SJCRH30 (cell line): Measurements from ENCODE around the gene PLEKHO2. TPM values are rescaled to one million over a fixed set of nuclear protein-coding genes. Genes with fewer than 3 reads are reported as not detected.

Experiments used
- total RNA-seq: library from RNA; depleted of rRNA; stranded (reverse); fragments of >200 nt; shearing (Covaris generic); gene quantifications from 2 replicates; pipeline ENCODE4 v1.2.3, GENCODE V29; 2014; rRNA removed

Gene PLEKHO2
- total RNA-seq, 1 experiment from 2014 or later = 26.7 TPM

Other genes with a start within 250 kb of the PLEKHO2 start
- gene RBPMS2, start 66.3 kb upstream of the PLEKHO2 start, total RNA-seq = 0.06 and 0.08 TPM in 2 replicates
- 21.6 and 22.3 TPM in 2 replicates for gene PIF1, start 16.3 kb upstream of the PLEKHO2 start, total RNA-seq
- 5.0 and 5.6 TPM in 2 replicates for gene ANKDD1A, start 70.0 kb downstream of the PLEKHO2 start, total RNA-seq
- gene SPG21, start 148.0 kb downstream of the PLEKHO2 start, total RNA-seq = 79.9 and 88.6 TPM in 2 replicates
- 16.6 and 21.9 TPM in 2 replicates for gene MTFMT, start 187.7 kb downstream of the PLEKHO2 start, total RNA-seq
- 0.36 TPM in 1 of 2 replicates, not detected in the other for gene SLC51B, start 203.5 kb downstream of the PLEKHO2 start, total RNA-seq
- 0.08 TPM in 1 of 2 replicates, not detected in the other for gene RASL12, start 226.1 kb downstream of the PLEKHO2 start, total RNA-seq
- gene KBTBD13, start 234.8 kb downstream of the PLEKHO2 start, total RNA-seq = 0.08 and 0.15 TPM in 2 replicates